Nephron (organoid): ENCODE measurements around the gene GSTM3.
A peak's percentile ranks its signal among the peaks of the same experiment; 100 is the strongest.
"Not testable (repeated sequence)": the region's sequence is repeated elsewhere in the genome, so short reads cannot be mapped to it uniquely, and the experiment has no call there.

Source experiments
- H3K27ac Mint-ChIP-seq, 3 experiments: 2 replicates each; pipeline ENCODE4 v1.8.0; 2020; ENCODE audit warnings: mixed read lengths in 3 of 3, mild to moderate bottlenecking in 2 of 3, moderate library complexity in 1 of 3
- H3K27me3 Mint-ChIP-seq: 2 replicates; pipeline ENCODE4 v1.8.0; 2021; ENCODE audit warnings: low read depth, mild to moderate bottlenecking, moderate library complexity, mixed read lengths
- H3K36me3 Mint-ChIP-seq: 2 replicates; pipeline ENCODE4 v1.8.0; 2020; ENCODE audit warnings: low read depth, mixed read lengths
- H3K4me1 Mint-ChIP-seq: 2 replicates; pipeline ENCODE4 v1.8.0; 2020; ENCODE audit warnings: mixed read lengths
- H3K4me3 Mint-ChIP-seq, 3 experiments: 2 replicates each; pipeline ENCODE4 v1.8.0; 2020; ENCODE audit warnings: mild to moderate bottlenecking in 3 of 3, mixed read lengths in 3 of 3, moderate library complexity in 2 of 3
- H3K9me3 Mint-ChIP-seq: 2 replicates; pipeline ENCODE4 v1.8.0; 2020; ENCODE audit warnings: mixed read lengths
- CTCF ChIP-seq, 3 experiments: fragments of 200-600 bp; sonication (generic); IDR thresholded peaks; one replicate each; pipeline ENCODE4 v1.5.0; 2021; ENCODE audit warnings: antibody characterized with exemption in 3 of 3; ENCODE audit not compliant: unreplicated experiment in 3 of 3

GSTM3 gene

GRCh38 chr1:109716121-109716520 lies 24.7 kb downstream of the GSTM3 start:
- TF ChIP-seq CTCF (IDR thresholded peaks at IDR 0.05; ENCODE audit: unreplicated experiment in 3 of 3), result no peak
- Mint-ChIP-seq H3K4me1 (peaks cover 25% of the 10 kb centered on the region), H3K36me3 (no peaks in the 10 kb centered on the region), H3K4me3 (no peak overlapping the region), H3K27me3 (peaks cover 13% of the 10 kb centered on the region), H3K27ac (peak overlapping the region in 1 of 3 experiments; percentile 33), H3K9me3 (peaks cover 4% of the 10 kb centered on the region)

GRCh38 chr1:109714661-109715372 lies 26.0 kb downstream of the GSTM3 start:
- Mint-ChIP-seq H3K4me3 (no peak overlapping the region), H3K27me3 (peaks cover 13% of the 10 kb centered on the region), H3K36me3 (no peaks in the 10 kb centered on the region), H3K9me3 (peaks cover 4% of the 10 kb centered on the region), H3K27ac (peak overlapping the region in 1 of 3 experiments; percentile 2), H3K4me1 (peaks cover 25% of the 10 kb centered on the region)
- TF ChIP-seq CTCF (IDR thresholded peaks at IDR 0.05; ENCODE audit: unreplicated experiment in 3 of 3), result no peak

GRCh38 chr1:109713636-109714035 lies 27.2 kb downstream of the GSTM3 start:
- H3K27me3 Mint-ChIP-seq, result peaks cover 13% of the 10 kb centered on the region
- TF ChIP-seq CTCF (IDR thresholded peaks at IDR 0.05; ENCODE audit: unreplicated experiment in 3 of 3), result no peak
- H3K4me1 Mint-ChIP-seq, result peaks cover 25% of the 10 kb centered on the region
- H3K36me3 Mint-ChIP-seq, result peaks cover 8% of the 10 kb centered on the region
- H3K9me3 Mint-ChIP-seq, result peaks cover 11% of the 10 kb centered on the region
- no peak overlapping the region for H3K4me3 Mint-ChIP-seq
- H3K27ac Mint-ChIP-seq, result no peak overlapping the region

GRCh38 chr1:109712321-109712864 lies 28.4 kb downstream of the GSTM3 start:
- no peak for TF ChIP-seq CTCF (IDR thresholded peaks at IDR 0.05; ENCODE audit: unreplicated experiment in 3 of 3)
- H3K27me3 Mint-ChIP-seq, result peaks cover 8% of the 10 kb centered on the region
- H3K36me3 Mint-ChIP-seq, result peaks cover 17% of the 10 kb centered on the region
- no peak overlapping the region for H3K27ac Mint-ChIP-seq
- H3K9me3 Mint-ChIP-seq, result peaks cover 18% of the 10 kb centered on the region
- no peak overlapping the region for H3K4me3 Mint-ChIP-seq
- peaks cover 13% of the 10 kb centered on the region for H3K4me1 Mint-ChIP-seq

- not testable (repeated sequence) for H3K27ac Mint-ChIP-seq, H3K27me3 Mint-ChIP-seq, H3K4me3 Mint-ChIP-seq
- peaks cover 23% of the 10 kb centered on the region for H3K9me3 Mint-ChIP-seq
- peaks cover 11% of the 10 kb centered on the region for H3K4me1 Mint-ChIP-seq
- H3K36me3 Mint-ChIP-seq, result peaks cover 19% of the 10 kb centered on the region
These were observed 29.1 kb downstream of the GSTM3 start, which contains the start of gene GSTM5 for GRCh38 chr1:109711593-109712320. Gene GSTM5 (plus strand): TSS chr1:109712251. CDS start chr1:109712313, 62 bp downstream.

- not testable (repeated sequence) for H3K27ac Mint-ChIP-seq, H3K27me3 Mint-ChIP-seq, H3K4me1 Mint-ChIP-seq, H3K4me3 Mint-ChIP-seq
- H3K9me3 Mint-ChIP-seq, result peaks cover 26% of the 10 kb centered on the region
- peaks cover 19% of the 10 kb centered on the region for H3K36me3 Mint-ChIP-seq
These were observed 31.0 kb downstream of the GSTM3 start for GRCh38 chr1:109709822-109710221.

- H3K36me3 Mint-ChIP-seq, result peaks cover 27% of the 10 kb centered on the region
- H3K4me3 Mint-ChIP-seq, H3K27me3 Mint-ChIP-seq, H3K4me1 Mint-ChIP-seq, H3K27ac Mint-ChIP-seq: not testable (repeated sequence)
- peaks cover 31% of the 10 kb centered on the region for H3K9me3 Mint-ChIP-seq
These were observed 31.9 kb downstream of the GSTM3 start for GRCh38 chr1:109708949-109709348.
